Gastroesophageal sphincter (tissue), 4 donors: ENCODE measurements around the gene CDC42BPA. TPM values are rescaled to one million over a fixed set of nuclear protein-coding genes. Genes with fewer than 3 reads are reported as not detected.

Experiments used
- ATAC-seq: fragments of 150-250 bp; one replicate; pipeline ENCODE4 v1.9.1; 2016; ENCODE audit warnings: mild to moderate bottlenecking, moderate library complexity
- H3K27ac ChIP-seq, 4 donors: fragments of 200-600 bp; sonication (generic) in 3 of 4; 1 replicate in 3 of 4; 2 replicates in 1 of 4; pipeline ENCODE4 v1.5.1; 2016 to 2019
- H3K27me3 ChIP-seq: fragments of 200-600 bp; sonication (generic); one replicate; pipeline ENCODE4 v1.5.1; 2019
- H3K36me3 ChIP-seq, 2 donors: fragments of 200-600 bp; sonication (generic); one replicate each; pipeline ENCODE4 v1.5.1; 2019; ENCODE audit warnings: control low read depth in 1 of 2
- H3K4me1 ChIP-seq, 3 donors: fragments of 200-600 bp; sonication (generic); 1 replicate in 2 of 3; 2 replicates in 1 of 3; pipeline ENCODE4 v1.5.1; 2016 to 2019; ENCODE audit warnings: control low read depth in 2 of 3
- H3K4me3 ChIP-seq, 2 donors: fragments of 200-600 bp; sonication (generic); one replicate each; pipeline ENCODE4 v1.5.1; 2019; ENCODE audit warnings: mild to moderate bottlenecking in 1 of 2, moderate library complexity in 1 of 2
- H3K9me3 ChIP-seq, 3 donors: fragments of 200-600 bp; sonication (generic); one replicate each; pipeline ENCODE4 v1.5.1; 2017 to 2019; ENCODE audit warnings: control low read depth in 2 of 3
- EP300 ChIP-seq: sonication (generic); formaldehyde crosslinking; IDR thresholded peaks from one replicate; pipeline ENCODE4 v1.6.1; 2017; ENCODE audit warnings: antibody characterized with exemption, mild to moderate bottlenecking
- POLR2A ChIP-seq, 2 donors: fragments of 450-650 bp; IDR thresholded peaks; one replicate each; pipeline ENCODE4 v1.6.1; 2017; ENCODE audit warnings: antibody characterized with exemption in 2 of 2, mild to moderate bottlenecking in 2 of 2, moderate library complexity in 1 of 2
- POLR2AphosphoS5 ChIP-seq: sonication (generic); formaldehyde crosslinking; IDR thresholded peaks from one replicate; pipeline ENCODE4 v1.6.1; 2017; ENCODE audit warnings: antibody characterized with exemption
- WGBS, 2 donors: methylation state at CpG; one replicate each; pipeline ENCODE4 v1.1.5; 2018; ENCODE audit warnings: low coverage in 1 of 2; 5-methylcytosine and 5-hydroxymethylcytosine counted together
- total RNA-seq, 4 donors: library from RNA; depleted of rRNA; stranded (reverse); fragments of >200 nt; gene quantifications; one replicate each; pipeline ENCODE4 v1.1.0, GENCODE V29; 2016
- TF ChIP-seq, protein P1 (sequence below), 4 experiments: fragments of 200-600 bp in 2 of 4; fragments of 450-650 bp in 2 of 4; sonication (generic) in 1 of 4; IDR thresholded peaks; one replicate each; pipeline ENCODE4 v1.5.1; 2017 to 2019; ENCODE audit warnings: antibody characterized with exemption in 4 of 4, mild to moderate bottlenecking in 2 of 4, moderate library complexity in 2 of 4

Gene CDC42BPA
- total RNA-seq, 4 donors from 2014 or later: 60.7 to 92.1 (median 74.1) TPM

- Histone ChIP-seq H3K27ac (no peak overlapping the region), H3K9me3 (peaks cover 0 to 4% (median 0%) of the 10 kb centered on the region in 3 donors), H3K4me3 (no peak overlapping the region), H3K36me3 (peaks cover 0 to 11% of the 10 kb centered on the region in 2 donors), H3K4me1 (peaks cover 0 to 77% (median 19%) of the 10 kb centered on the region in 3 donors), H3K27me3 (no peaks in the 10 kb centered on the region)
- TF ChIP-seq POLR2AphosphoS5 (no peak), POLR2A (IDR thresholded peaks at IDR 0.05) (no peak), EP300 (no peak)
- TF ChIP-seq, protein P1, sequence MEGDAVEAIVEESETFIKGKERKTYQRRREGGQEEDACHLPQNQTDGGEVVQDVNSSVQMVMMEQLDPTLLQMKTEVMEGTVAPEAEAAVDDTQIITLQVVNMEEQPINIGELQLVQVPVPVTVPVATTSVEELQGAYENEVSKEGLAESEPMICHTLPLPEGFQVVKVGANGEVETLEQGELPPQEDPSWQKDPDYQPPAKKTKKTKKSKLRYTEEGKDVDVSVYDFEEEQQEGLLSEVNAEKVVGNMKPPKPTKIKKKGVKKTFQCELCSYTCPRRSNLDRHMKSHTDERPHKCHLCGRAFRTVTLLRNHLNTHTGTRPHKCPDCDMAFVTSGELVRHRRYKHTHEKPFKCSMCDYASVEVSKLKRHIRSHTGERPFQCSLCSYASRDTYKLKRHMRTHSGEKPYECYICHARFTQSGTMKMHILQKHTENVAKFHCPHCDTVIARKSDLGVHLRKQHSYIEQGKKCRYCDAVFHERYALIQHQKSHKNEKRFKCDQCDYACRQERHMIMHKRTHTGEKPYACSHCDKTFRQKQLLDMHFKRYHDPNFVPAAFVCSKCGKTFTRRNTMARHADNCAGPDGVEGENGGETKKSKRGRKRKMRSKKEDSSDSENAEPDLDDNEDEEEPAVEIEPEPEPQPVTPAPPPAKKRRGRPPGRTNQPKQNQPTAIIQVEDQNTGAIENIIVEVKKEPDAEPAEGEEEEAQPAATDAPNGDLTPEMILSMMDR (IDR thresholded peaks at IDR 0.05): no peak
- WGBS, 2 donors: 94 to 95% methylated on average over 5 to 6 of the region's 6 CpGs
- ATAC-seq: no peak
Observed at GRCh38 chr1:226948480-226948879, 369.8 kb downstream of the CDC42BPA start.

GRCh38 chr1:226948051-226948450 lies 370.2 kb downstream of the CDC42BPA start:
- no peak for ATAC-seq
- no peak overlapping the region for H3K4me3 ChIP-seq
- no peaks in the 10 kb centered on the region for H3K27me3 ChIP-seq
- no peak overlapping the region for H3K27ac ChIP-seq
- WGBS, 2 donors: 86 to 94% methylated on average over 1 to 2 of the region's 2 CpGs
- H3K36me3 ChIP-seq: peaks cover 0 to 11% of the 10 kb centered on the region in 2 donors
- TF ChIP-seq POLR2A (IDR thresholded peaks at IDR 0.05): no peak
- no peak for TF ChIP-seq POLR2AphosphoS5
- no peak for TF ChIP-seq EP300
- TF ChIP-seq, protein P1 (IDR thresholded peaks at IDR 0.05): no peak
- peaks cover 0 to 77% (median 22%) of the 10 kb centered on the region in 3 donors for H3K4me1 ChIP-seq
- H3K9me3 ChIP-seq: peaks cover 0 to 4% (median 0%) of the 10 kb centered on the region in 3 donors

DNA sequence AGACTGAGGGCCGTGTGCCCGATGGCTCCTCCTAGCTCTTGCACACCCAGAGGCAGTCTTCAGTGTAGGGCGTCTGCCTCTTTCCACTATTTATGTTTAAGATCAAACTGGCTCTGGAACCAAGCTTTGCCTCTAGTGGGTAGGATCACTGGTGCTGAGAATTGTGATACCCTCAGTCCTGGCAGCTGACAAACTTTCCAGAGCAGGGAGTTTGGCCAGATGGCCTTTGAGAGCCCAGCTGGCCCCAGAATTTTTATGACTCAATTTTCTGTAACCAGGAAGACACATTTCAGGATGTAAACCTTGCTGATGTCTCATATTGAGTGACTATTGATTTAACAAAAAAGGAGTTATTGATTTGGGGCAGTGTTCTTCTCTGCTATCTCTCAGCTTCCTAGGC lies 371.5 kb downstream of the CDC42BPA start:
- TF ChIP-seq POLR2AphosphoS5: no peak
- TF ChIP-seq, protein P1 (IDR thresholded peaks at IDR 0.05): no peak
- TF ChIP-seq POLR2A (IDR thresholded peaks at IDR 0.05): no peak
- no peak for TF ChIP-seq EP300
- Histone ChIP-seq H3K4me1 (peaks cover 0 to 82% (median 30%) of the 10 kb centered on the region in 3 donors), H3K9me3 (peaks cover 0 to 4% (median 0%) of the 10 kb centered on the region in 3 donors), H3K4me3 (no peak overlapping the region), H3K27ac (peak overlapping the region in 1 of 4 donors; percentile 50), H3K36me3 (peaks cover 0 to 11% of the 10 kb centered on the region in 2 donors), H3K27me3 (no peaks in the 10 kb centered on the region)
- 72 to 74% methylated on average over 3 of the region's 3 CpGs for WGBS, 2 donors
- ATAC-seq: no peak

GRCh38 chr1:226946285-226946684 lies 372.0 kb downstream of the CDC42BPA start:
- H3K4me3 ChIP-seq: no peak overlapping the region
- H3K9me3 ChIP-seq: peaks cover 0 to 4% (median 0%) of the 10 kb centered on the region in 3 donors
- peaks cover 0 to 84% (median 34%) of the 10 kb centered on the region in 3 donors for H3K4me1 ChIP-seq
- H3K27ac ChIP-seq: peak overlapping the region in 3 of 4 donors; percentile 25 to 50 (median 50)
- WGBS, 2 donors: 85 to 92% methylated on average over 4 to 7 of the region's 9 CpGs
- no peak for ATAC-seq
- no peak for TF ChIP-seq EP300
- no peak for TF ChIP-seq POLR2A (IDR thresholded peaks at IDR 0.05)
- TF ChIP-seq, protein P1 (IDR thresholded peaks at IDR 0.05): no peak
- no peak for TF ChIP-seq POLR2AphosphoS5
- no peaks in the 10 kb centered on the region for H3K27me3 ChIP-seq
- peaks cover 0 to 11% of the 10 kb centered on the region in 2 donors for H3K36me3 ChIP-seq

- peak overlapping the region in 3 of 4 donors; percentile 25 to 50 (median 50) for H3K27ac ChIP-seq
- ATAC-seq: no peak
- 75% methylated on average over 1 of the region's 8 CpGs; no CpG with 5 or more reads in 1 of the 2 donors for WGBS, 2 donors
Observed at GRCh38 chr1:226945858-226946245, 372.4 kb downstream of the CDC42BPA start.

More at GRCh38 chr1:226945858-226946245, 372.4 kb downstream of the CDC42BPA start:
- Histone ChIP-seq H3K4me3 (no peak overlapping the region), H3K36me3 (peaks cover 0 to 11% of the 10 kb centered on the region in 2 donors), H3K4me1 (peaks cover 0 to 84% (median 38%) of the 10 kb centered on the region in 3 donors), H3K27me3 (no peaks in the 10 kb centered on the region), H3K9me3 (peaks cover 0 to 4% (median 0%) of the 10 kb centered on the region in 3 donors)
- TF ChIP-seq EP300 (no peak), POLR2AphosphoS5 (no peak), POLR2A (IDR thresholded peaks at IDR 0.05) (no peak)
- TF ChIP-seq, protein P1 (IDR thresholded peaks at IDR 0.05): no peak
